ENCODE measurements around the gene E2F2. TPM values are rescaled to one million over a fixed set of nuclear protein-coding genes. Genes with fewer than 3 reads are reported as not detected.

The E2F2 gene
- polyA plus RNA-seq, 1 experiment: 0.11 TPM

DNA sequence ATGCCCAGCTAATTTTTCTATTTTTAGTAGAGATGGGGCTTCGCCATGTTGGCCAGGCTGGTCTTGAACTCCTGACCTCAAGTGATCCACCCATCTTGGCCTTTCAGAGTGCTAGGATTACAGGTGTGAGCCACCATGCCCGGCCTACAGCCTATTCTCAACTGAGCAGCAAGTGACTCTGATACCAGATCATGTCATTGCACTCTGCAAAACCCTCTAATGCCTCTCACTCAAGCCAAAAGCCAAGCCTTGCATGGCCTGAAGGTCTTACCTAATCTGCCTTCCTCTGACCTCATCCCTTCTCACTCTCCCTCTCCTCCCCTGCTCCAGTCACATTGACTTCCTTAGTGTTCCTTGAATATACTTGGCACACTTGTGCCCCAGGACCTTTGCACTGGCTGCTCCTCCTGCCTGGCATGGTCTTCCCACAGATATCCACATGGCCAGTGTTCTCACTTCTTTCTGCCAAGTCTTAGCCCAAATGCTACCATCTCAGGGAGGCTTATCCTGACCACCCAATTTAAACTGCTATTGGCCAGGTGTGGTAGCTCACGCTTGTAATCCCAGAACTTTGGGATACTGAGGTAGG is 38.8 kb downstream of the E2F2 start:
- ChIA-PET POLR2A (no interaction called here), CTCF (no interaction called here)
- H3K36me3 ChIP-seq (ENCODE audit: control insufficient read depth, insufficient read depth, low read length): no peaks in the 10 kb centered on the region
- peaks cover 5% of the 10 kb centered on the region for H3K27me3 ChIP-seq (ENCODE audit: control insufficient read depth, insufficient read depth, low read length)
- no peak for DNase-seq (ENCODE audit: low read depth)
- TF ChIP-seq, protein P1, sequence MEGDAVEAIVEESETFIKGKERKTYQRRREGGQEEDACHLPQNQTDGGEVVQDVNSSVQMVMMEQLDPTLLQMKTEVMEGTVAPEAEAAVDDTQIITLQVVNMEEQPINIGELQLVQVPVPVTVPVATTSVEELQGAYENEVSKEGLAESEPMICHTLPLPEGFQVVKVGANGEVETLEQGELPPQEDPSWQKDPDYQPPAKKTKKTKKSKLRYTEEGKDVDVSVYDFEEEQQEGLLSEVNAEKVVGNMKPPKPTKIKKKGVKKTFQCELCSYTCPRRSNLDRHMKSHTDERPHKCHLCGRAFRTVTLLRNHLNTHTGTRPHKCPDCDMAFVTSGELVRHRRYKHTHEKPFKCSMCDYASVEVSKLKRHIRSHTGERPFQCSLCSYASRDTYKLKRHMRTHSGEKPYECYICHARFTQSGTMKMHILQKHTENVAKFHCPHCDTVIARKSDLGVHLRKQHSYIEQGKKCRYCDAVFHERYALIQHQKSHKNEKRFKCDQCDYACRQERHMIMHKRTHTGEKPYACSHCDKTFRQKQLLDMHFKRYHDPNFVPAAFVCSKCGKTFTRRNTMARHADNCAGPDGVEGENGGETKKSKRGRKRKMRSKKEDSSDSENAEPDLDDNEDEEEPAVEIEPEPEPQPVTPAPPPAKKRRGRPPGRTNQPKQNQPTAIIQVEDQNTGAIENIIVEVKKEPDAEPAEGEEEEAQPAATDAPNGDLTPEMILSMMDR (IDR thresholded peaks at IDR 0.05; ENCODE audit: insufficient read depth, low read depth, low read length): no peak
- H3K4me3 ChIP-seq (ENCODE audit: low read depth, low read length): no peak overlapping the region

DNA sequence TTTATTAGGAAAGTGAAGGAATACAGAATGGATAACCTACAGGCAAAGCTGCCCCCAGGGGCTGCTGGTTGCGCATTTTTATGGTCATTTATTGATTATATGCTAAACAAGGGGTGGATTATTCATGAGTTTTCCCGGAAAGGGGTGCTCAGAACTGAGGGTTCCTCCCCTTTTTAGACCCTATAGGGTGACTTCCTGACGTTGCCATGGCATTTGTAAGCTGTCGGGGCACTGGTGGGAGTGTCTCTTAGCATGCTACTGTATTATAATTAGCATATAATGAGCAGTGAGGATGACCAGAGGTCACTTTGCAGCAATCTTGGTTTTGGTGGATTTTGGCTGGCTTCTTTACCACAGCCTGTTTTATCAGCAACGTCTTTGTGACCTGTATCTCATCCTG is 41.2 kb downstream of the E2F2 start:
- POLR2A ChIA-PET: no interaction called here
- Histone ChIP-seq H3K4me3 (ENCODE audit: low read depth, low read length) (no peak overlapping the region), H3K27me3 (ENCODE audit: control insufficient read depth, insufficient read depth, low read length) (peaks cover 8% of the 10 kb centered on the region), H3K36me3 (ENCODE audit: control insufficient read depth, insufficient read depth, low read length) (no peaks in the 10 kb centered on the region)
- DNase-seq (ENCODE audit: low read depth): no peak
- CTCF ChIA-PET: interaction anchor here (0.9 to 2.5 kb wide), 3 partner anchors 35 to 145 kb away, joined by 3 to 10 read pairs (median 3); no protein-coding TSS in a partner anchor
- TF ChIP-seq, protein P1 (IDR thresholded peaks at IDR 0.05; ENCODE audit: insufficient read depth, low read depth, low read length): no peak

DNA sequence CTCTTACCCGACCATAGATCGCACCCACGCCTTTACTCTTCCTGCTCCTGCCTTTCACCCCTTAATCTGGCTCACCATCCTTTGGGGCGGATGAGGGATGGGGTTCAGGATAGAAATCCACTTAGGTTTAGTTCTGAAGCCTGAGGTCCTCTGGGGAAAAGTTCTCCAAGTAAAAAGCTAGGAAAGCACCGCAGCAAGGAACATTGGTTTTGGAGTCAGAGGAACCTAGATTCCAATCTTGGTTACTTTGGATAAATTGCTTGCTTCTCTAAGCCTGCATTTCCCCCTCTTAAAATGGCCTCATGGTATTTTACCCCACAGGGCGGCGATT is 46.1 kb downstream of the E2F2 start:
- H3K36me3 ChIP-seq (ENCODE audit: control insufficient read depth, insufficient read depth, low read length): no peaks in the 10 kb centered on the region
- ChIA-PET CTCF (interaction anchor here (0.6 to 5.5 kb wide), 6 partner anchors 9 to 863 kb away, joined by 3 to 44 read pairs (median 4); no protein-coding TSS in a partner anchor), POLR2A (no interaction called here)
- TF ChIP-seq, protein P1 (IDR thresholded peaks at IDR 0.05; ENCODE audit: insufficient read depth, low read depth, low read length): no peak
- peaks cover 5% of the 10 kb centered on the region for H3K27me3 ChIP-seq (ENCODE audit: control insufficient read depth, insufficient read depth, low read length)
- DNase-seq (ENCODE audit: low read depth): no peak
- H3K4me3 ChIP-seq (ENCODE audit: low read depth, low read length): peak overlapping the region; percentile 78; the same call in 1 of the 2 replicates

DNA sequence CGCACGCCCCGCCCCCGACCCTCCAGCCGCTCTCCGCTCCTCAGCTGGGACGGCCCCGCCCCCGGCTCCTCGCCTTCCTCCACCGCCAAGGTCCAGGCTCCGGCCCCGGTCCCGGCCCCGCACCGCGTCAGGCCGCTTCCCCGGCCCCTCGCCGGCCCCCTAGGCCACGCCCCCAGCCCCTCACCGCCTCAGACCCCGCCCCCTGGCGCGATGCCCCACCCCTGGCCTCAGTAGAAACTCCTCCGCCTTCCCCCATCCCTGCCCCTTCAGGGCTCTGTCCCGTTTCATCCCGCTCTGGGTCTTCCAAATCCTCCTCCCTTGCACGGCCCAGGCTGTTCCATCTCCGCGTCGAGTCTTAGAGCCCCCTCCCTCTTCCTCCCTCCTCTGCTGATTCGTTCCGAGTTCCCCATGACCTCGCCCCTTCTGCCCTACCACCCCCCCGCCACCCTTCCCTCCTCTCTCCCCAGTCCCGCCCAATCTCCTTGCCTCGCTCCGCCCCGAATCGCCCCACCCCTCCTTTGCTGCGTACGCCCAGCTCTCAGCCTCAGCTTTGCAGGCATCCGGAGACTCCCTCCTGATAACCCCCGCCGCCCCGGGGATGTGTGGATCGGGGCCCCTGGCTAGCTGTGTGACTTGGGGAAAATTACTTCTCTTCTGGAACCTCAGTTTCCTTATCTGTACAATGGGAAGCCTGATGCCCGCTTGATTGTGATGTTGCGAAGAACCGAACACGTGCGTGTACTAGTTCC is 46.6 kb downstream of the E2F2 start:
- DNase-seq (ENCODE audit: low read depth): peak; percentile 62
- TF ChIP-seq, protein P1 (IDR thresholded peaks at IDR 0.05; ENCODE audit: insufficient read depth, low read depth, low read length): no peak
- peak overlapping the region; percentile 78 for H3K4me3 ChIP-seq (ENCODE audit: low read depth, low read length)
- CTCF ChIA-PET: interaction anchor here (0.6 to 5.5 kb wide), 7 partner anchors 10 to 862 kb away, joined by 3 to 44 read pairs (median 4); no protein-coding TSS in a partner anchor
- no peaks in the 10 kb centered on the region for H3K36me3 ChIP-seq (ENCODE audit: control insufficient read depth, insufficient read depth, low read length)
- peaks cover 5% of the 10 kb centered on the region for H3K27me3 ChIP-seq (ENCODE audit: control insufficient read depth, insufficient read depth, low read length)
- POLR2A ChIA-PET: interaction anchor here (0.5 to 1.0 kb wide), 4 partner anchors 8 to 150 kb away, joined by 3 to 26 read pairs (median 4); partner anchors contain the start of gene HNRNPR
